ENCODE data around the gene KMT2B. TPM values are rescaled to one million over a fixed set of nuclear protein-coding genes. Genes with fewer than 3 reads are reported as not detected.

The KMT2B gene
- total and polyA plus RNA-seq, 2 experiments from 2014 or later, result 15.8 to 49.8 TPM

DNA sequence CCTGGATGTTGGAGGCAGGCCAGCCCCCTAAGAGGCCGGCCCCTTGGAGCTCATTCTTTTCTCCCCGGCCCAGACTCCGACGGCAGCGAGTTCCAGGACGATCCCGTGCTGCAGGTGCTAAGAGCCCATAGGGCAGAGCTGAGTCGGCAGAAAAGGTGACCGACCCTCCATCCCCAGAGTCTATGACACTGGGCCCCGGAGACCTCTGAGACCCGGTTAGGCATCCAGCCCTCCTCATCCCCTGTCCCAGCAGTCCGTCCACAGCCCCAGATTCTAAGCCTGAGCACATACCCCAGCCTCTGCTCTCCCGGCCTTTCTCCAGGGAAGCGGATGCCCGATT, 50.2 kb downstream of the KMT2B start:
- Mint-ChIP-seq H3K36me3 (ENCODE audit: low read depth) (peaks cover 19% of the 10 kb centered on the region), H3K9me3 (no peaks in the 10 kb centered on the region), H3K27me3 (ENCODE audit: insufficient read depth, low read depth, poor library complexity) (peaks cover 4% of the 10 kb centered on the region), H3K27ac (0 out of 2 replicates have a peak overlapping the region, but pooled peaks have one; percentile 36), H3K4me3 (0 out of 3 replicates have a peak overlapping the region, but pooled peaks have one; percentile 23), H3K4me1 (peaks cover 10% of the 10 kb centered on the region)
- no peaks in the 10 kb centered on the region for H3K79me2 ChIP-seq (replicated peaks; ENCODE audit: insufficient read depth)
- peaks cover 8% of the 10 kb centered on the region; the same call in 1 of the 2 replicates for H3K4me1 ChIP-seq (ENCODE audit: insufficient read depth)
- no peak overlapping the region for H3K27ac ChIP-seq (ENCODE audit: low read depth)
- H2AFZ ChIP-seq, result no peak overlapping the region
- no peaks in the 10 kb centered on the region for H3K36me3 ChIP-seq (ENCODE audit: insufficient read depth)
- peak overlapping the region; percentile 41; the same call in 1 of the 2 replicates for H3K4me3 ChIP-seq
- H3K4me2 ChIP-seq, result peak overlapping the region; percentile 73
- H3K9me2 ChIP-seq (ENCODE audit: insufficient read depth), result no peaks in the 10 kb centered on the region
- H3F3A ChIP-seq (replicated peaks; ENCODE audit: low read depth), result 0 out of 2 replicates have a peak, but pooled peaks cover 4% of the 10 kb centered on the region
- DNase-seq (ENCODE audit: low spot score) (no peak), ATAC-seq (no peak)
- no peaks in the 10 kb centered on the region; the same call in none of the 2 replicates for H4K20me1 ChIP-seq (replicated peaks; ENCODE audit: insufficient read depth)
- no peak for TF ChIP-seq NANOG (IDR thresholded peaks at IDR 0.05; ENCODE audit: borderline replicate concordance)
- no peak for TF ChIP-seq CREB1 (CRISPR knock-in tag; IDR thresholded peaks at IDR 0.05; ENCODE audit: low read depth)
- no peak for TF ChIP-seq EZH2phosphoT487 (IDR thresholded peaks at IDR 0.05; ENCODE audit: unreplicated experiment)
- TF ChIP-seq POLR2AphosphoS5 (IDR thresholded peaks at IDR 0.05; ENCODE audit: low read depth), result no peak; the same call in 1 of the 2 replicates
- no peak for TF ChIP-seq EZH2 (IDR thresholded peaks at IDR 0.05; ENCODE audit: low read depth, unreplicated experiment)
- no peak for TF ChIP-seq JUNB (IDR thresholded peaks at IDR 0.05; ENCODE audit: unreplicated experiment)
- no peak for TF ChIP-seq ZNF331 (CRISPR knock-in tag; IDR thresholded peaks at IDR 0.05; ENCODE audit: low read depth)
- no peak for TF ChIP-seq REST (IDR thresholded peaks at IDR 0.05; ENCODE audit: unreplicated experiment)
- TF ChIP-seq, protein P1, sequence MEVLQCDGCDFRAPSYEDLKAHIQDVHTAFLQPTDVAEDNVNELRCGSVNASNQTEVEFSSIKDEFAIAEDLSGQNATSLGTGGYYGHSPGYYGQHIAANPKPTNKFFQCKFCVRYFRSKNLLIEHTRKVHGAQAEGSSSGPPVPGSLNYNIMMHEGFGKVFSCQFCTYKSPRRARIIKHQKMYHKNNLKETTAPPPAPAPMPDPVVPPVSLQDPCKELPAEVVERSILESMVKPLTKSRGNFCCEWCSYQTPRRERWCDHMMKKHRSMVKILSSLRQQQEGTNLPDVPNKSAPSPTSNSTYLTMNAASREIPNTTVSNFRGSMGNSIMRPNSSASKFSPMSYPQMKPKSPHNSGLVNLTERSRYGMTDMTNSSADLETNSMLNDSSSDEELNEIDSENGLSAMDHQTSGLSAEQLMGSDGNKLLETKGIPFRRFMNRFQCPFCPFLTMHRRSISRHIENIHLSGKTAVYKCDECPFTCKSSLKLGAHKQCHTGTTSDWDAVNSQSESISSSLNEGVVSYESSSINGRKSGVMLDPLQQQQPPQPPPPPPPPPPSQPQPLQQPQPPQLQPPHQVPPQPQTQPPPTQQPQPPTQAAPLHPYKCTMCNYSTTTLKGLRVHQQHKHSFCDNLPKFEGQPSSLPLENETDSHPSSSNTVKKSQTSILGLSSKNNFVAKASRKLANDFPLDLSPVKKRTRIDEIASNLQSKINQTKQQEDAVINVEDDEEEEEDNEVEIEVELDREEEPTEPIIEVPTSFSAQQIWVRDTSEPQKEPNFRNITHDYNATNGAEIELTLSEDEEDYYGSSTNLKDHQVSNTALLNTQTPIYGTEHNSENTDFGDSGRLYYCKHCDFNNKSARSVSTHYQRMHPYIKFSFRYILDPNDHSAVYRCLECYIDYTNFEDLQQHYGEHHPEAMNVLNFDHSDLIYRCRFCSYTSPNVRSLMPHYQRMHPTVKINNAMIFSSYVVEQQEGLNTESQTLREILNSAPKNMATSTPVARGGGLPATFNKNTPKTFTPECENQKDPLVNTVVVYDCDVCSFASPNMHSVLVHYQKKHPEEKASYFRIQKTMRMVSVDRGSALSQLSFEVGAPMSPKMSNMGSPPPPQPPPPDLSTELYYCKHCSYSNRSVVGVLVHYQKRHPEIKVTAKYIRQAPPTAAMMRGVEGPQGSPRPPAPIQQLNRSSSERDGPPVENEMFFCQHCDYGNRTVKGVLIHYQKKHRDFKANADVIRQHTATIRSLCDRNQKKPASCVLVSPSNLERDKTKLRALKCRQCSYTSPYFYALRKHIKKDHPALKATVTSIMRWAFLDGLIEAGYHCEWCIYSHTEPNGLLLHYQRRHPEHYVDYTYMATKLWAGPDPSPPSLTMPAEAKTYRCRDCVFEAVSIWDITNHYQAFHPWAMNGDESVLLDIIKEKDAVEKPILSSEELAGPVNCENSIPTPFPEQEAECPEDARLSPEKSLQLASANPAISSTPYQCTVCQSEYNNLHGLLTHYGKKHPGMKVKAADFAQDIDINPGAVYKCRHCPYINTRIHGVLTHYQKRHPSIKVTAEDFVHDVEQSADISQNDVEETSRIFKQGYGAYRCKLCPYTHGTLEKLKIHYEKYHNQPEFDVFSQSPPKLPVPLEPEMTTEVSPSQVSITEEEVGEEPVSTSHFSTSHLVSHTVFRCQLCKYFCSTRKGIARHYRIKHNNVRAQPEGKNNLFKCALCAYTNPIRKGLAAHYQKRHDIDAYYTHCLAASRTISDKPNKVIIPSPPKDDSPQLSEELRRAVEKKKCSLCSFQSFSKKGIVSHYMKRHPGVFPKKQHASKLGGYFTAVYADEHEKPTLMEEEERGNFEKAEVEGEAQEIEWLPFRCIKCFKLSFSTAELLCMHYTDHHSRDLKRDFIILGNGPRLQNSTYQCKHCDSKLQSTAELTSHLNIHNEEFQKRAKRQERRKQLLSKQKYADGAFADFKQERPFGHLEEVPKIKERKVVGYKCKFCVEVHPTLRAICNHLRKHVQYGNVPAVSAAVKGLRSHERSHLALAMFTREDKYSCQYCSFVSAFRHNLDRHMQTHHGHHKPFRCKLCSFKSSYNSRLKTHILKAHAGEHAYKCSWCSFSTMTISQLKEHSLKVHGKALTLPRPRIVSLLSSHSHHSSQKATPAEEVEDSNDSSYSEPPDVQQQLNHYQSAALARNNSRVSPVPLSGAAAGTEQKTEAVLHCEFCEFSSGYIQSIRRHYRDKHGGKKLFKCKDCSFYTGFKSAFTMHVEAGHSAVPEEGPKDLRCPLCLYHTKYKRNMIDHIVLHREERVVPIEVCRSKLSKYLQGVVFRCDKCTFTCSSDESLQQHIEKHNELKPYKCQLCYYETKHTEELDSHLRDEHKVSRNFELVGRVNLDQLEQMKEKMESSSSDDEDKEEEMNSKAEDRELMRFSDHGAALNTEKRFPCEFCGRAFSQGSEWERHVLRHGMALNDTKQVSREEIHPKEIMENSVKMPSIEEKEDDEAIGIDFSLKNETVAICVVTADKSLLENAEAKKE (CRISPR knock-in tag; IDR thresholded peaks at IDR 0.05), result no peak
- TF ChIP-seq STAT1 (IDR thresholded peaks at IDR 0.05; ENCODE audit: unreplicated experiment), result no peak
- no peak for TF ChIP-seq CTCF (conservative IDR thresholded peaks at IDR 0.05; ENCODE audit: low read depth in 2 of 2)
- TF ChIP-seq ZNF114 (CRISPR knock-in tag; IDR thresholded peaks at IDR 0.05), result no peak
- TF ChIP-seq ETS1 (IDR thresholded peaks at IDR 0.05), result no peak
- peaks cover 4% of the 10 kb centered on the region; the same call in 1 of the 2 replicates for H3K27me3 ChIP-seq (ENCODE audit: insufficient read depth)
